DND-41 (cell line): ENCODE measurements around the gene MAG.

Experiments used
- EZH2 ChIP-seq: IDR thresholded peaks from 3 replicates; pipeline ENCODE4 v1.6.1; 2012; ENCODE audit warnings: borderline replicate concordance, low read depth, mild to moderate bottlenecking, moderate library complexity, low read length, inconsistent platforms; ENCODE audit not compliant: severe bottlenecking
- TF ChIP-seq, protein P1 (sequence below): IDR thresholded peaks from 2 replicates; pipeline ENCODE4 v1.5.1; 2012; ENCODE audit warnings: borderline replicate concordance, low read length, moderate library complexity, mild to moderate bottlenecking; ENCODE audit not compliant: poor library complexity, severe bottlenecking; ENCODE audit errors: extremely low read depth

DNA sequence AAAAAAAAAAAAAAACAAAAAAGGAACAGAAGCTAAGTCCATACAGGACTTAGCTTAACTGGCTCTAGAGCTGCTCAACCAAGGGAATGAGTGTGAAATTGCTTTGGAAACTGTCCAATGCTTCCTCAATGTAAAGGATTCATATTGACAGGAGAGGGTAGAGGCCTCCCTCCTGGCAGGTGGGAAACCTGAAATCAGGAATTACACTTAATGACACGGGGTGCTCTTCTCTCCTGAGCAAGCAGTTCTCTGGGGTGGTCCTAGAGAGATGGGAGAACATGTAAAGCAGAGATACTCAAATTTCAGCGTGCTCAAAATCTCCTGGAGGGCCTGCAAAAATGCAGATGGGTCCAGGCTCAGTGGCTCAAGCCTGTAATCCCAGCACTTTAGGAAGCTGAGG lies 3.6 kb upstream of the MAG start:
- TF ChIP-seq, protein P1, sequence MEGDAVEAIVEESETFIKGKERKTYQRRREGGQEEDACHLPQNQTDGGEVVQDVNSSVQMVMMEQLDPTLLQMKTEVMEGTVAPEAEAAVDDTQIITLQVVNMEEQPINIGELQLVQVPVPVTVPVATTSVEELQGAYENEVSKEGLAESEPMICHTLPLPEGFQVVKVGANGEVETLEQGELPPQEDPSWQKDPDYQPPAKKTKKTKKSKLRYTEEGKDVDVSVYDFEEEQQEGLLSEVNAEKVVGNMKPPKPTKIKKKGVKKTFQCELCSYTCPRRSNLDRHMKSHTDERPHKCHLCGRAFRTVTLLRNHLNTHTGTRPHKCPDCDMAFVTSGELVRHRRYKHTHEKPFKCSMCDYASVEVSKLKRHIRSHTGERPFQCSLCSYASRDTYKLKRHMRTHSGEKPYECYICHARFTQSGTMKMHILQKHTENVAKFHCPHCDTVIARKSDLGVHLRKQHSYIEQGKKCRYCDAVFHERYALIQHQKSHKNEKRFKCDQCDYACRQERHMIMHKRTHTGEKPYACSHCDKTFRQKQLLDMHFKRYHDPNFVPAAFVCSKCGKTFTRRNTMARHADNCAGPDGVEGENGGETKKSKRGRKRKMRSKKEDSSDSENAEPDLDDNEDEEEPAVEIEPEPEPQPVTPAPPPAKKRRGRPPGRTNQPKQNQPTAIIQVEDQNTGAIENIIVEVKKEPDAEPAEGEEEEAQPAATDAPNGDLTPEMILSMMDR = no peak
- no peak for TF ChIP-seq EZH2
